ENCODE measurements around the gene GCK.

DNA sequence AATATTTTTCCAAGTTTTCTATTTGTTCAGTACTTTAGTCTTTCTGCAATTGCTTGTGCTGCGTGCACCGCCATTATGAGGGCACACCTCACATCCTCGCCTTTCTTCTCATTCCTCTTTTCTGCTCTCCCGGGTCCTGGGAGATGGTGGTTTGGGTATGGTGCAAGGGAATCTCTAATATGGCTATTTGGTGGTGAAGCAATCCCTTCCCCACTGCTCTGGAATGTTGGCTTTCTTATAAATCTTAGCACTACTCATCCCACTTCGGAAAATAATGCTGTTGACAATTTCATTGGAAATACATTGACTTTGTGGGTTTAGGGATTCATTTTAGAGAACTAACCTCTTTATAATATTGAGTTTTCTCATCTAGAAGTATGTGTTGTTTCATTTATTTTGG, 1.9 kb upstream of the GCK start:
- TF ChIP-seq, protein P1, sequence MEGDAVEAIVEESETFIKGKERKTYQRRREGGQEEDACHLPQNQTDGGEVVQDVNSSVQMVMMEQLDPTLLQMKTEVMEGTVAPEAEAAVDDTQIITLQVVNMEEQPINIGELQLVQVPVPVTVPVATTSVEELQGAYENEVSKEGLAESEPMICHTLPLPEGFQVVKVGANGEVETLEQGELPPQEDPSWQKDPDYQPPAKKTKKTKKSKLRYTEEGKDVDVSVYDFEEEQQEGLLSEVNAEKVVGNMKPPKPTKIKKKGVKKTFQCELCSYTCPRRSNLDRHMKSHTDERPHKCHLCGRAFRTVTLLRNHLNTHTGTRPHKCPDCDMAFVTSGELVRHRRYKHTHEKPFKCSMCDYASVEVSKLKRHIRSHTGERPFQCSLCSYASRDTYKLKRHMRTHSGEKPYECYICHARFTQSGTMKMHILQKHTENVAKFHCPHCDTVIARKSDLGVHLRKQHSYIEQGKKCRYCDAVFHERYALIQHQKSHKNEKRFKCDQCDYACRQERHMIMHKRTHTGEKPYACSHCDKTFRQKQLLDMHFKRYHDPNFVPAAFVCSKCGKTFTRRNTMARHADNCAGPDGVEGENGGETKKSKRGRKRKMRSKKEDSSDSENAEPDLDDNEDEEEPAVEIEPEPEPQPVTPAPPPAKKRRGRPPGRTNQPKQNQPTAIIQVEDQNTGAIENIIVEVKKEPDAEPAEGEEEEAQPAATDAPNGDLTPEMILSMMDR (IDR thresholded peaks at IDR 0.05; ENCODE audit: extremely low read depth in 1 of 2, insufficient read depth in 1 of 2, low read depth in 1 of 2, low read length in 2 of 2), result no peak
- no peak for TF ChIP-seq EZH2 (IDR thresholded peaks at IDR 0.05; ENCODE audit: borderline replicate concordance, low read depth, low read length, severe bottlenecking)
- no peak for TF ChIP-seq POLR2A (IDR thresholded peaks at IDR 0.05; ENCODE audit: low read depth, low read length)
